ENCODE results near the gene ERN2. TPM values are rescaled to one million over a fixed set of nuclear protein-coding genes. Genes with fewer than 3 reads are reported as not detected.

ERN2 gene
- total RNA-seq, 6 experiments from 2014 or later = not detected

DNA sequence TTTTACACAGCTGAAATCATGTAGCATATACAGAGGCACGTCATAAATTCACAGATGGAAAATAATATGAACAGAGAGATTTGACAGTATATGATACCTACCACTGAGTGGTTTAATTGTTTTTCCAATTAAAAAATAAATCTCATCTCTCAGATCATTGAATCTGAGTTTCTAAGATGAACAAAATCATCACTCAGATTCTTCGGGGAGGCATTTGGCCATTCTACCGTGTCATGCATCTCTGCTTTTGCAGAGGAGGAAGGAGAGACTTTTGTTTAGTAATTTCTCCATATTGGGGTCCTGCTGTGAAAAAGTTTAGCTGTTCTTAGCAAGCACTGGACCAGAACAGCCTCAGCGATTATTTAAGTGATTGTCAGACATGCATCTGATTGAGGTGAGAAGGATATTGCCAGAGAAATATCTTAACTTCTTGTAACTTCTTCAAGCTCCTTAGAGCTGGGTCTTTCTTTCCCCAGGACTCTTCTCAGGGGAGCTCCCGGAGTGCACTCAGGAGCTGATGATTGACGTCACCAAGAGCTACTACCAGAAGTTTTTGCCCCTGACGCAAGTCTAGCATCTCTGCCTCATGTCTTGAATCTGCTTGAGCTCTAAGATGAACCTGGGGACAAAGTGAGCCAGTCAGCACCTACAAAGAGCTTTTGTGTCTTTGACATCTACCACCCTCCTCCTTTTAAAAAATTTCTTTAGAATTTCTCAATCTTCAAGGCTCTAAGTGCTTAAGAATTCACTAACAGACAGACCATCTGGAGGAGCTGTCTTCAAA is 46.3 kb downstream of the ERN2 start:
- Histone ChIP-seq H3K36me3 (peaks cover 7 to 77% (median 19%) of the 10 kb centered on the region in 4 donors), H3K4me1 (no peaks in the 10 kb centered on the region), H3K27me3 (no peaks in the 10 kb centered on the region), H3K4me3 (no peak overlapping the region), H3K27ac (no peak overlapping the region), H3K9me3 (no peaks in the 10 kb centered on the region)
- ATAC-seq = no peak
- intact Hi-C loops (cut with DNase I) = no loop called here
- WGBS (ENCODE audit: insufficient coverage, low coverage, low lambda C conversion rate, missing lambda C conversion rate) = 91% methylated on average over 4 of the region's 7 CpGs
- DNase-seq = no peak
- TF ChIP-seq CTCF (IDR thresholded peaks at IDR 0.05) = no peak
- TF ChIP-seq POLR2A (IDR thresholded peaks at IDR 0.05) = no peak

DNA sequence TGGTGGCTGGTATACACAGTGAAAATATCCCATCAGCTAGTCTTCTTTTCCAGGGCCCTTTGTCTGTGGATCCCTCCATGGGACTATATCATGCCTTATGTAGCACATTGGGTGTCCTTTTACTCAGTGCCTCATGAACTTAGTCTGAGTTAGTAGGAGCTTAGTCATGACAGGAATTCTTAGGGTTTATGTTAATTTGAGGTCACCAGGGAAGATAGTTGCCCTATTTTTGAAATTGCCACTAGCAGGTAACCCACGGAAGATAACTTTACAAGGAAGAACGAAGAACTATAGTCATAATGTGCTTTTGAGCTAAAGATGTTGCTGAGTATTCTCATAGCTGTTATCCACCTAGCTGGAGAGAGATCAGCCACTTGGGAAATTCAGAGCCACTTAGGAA is 49.1 kb downstream of the ERN2 start:
- intact Hi-C loops (cut with DNase I) = no loop called here
- ATAC-seq (no peak), DNase-seq (no peak)
- H3K27ac ChIP-seq = no peak overlapping the region
- peaks cover 7 to 96% (median 31%) of the 10 kb centered on the region in 4 donors for H3K36me3 ChIP-seq
- no peak overlapping the region for H3K4me3 ChIP-seq
- no peaks in the 10 kb centered on the region for H3K9me3 ChIP-seq
- TF ChIP-seq POLR2A (IDR thresholded peaks at IDR 0.05) (no peak), CTCF (IDR thresholded peaks at IDR 0.05) (no peak)
- WGBS (ENCODE audit: insufficient coverage, low coverage, low lambda C conversion rate, missing lambda C conversion rate) = 80% methylated on average over 2 of the region's 2 CpGs
- H3K27me3 ChIP-seq = no peaks in the 10 kb centered on the region
- H3K4me1 ChIP-seq = no peaks in the 10 kb centered on the region

DNA sequence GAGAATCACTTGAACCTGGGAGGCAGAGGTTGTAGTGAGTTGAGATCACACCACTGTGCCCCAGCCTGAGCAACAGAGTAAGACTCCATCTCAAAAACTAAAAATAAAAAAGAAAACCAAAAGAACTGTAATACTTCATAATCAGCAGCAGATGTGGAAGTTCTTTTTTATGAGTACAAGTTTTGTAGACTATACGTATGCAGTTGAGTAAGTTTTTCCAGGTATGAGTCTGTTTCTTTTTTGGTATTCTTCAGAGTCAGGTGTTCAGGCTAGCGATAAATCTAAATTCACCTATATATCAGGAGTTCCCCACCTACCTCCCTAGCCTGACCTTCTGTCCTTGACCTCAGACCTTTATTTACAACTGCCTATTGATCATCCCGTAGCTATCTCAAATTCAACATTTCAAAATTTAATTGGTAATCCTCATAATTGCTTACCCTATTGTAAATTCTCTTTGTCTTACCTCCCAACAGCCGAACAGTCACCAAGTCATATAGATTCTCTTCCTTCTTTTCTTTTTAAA is 61.0 kb downstream of the ERN2 start:
- ATAC-seq (no peak), DNase-seq (no peak)
- H3K4me3 ChIP-seq = no peak overlapping the region
- WGBS (ENCODE audit: insufficient coverage, low coverage, low lambda C conversion rate, missing lambda C conversion rate) = 82% methylated on average over 4 of the region's 4 CpGs
- H3K27me3 ChIP-seq = no peaks in the 10 kb centered on the region
- H3K4me1 ChIP-seq = no peaks in the 10 kb centered on the region
- intact Hi-C loops (cut with DNase I) = no loop called here
- H3K27ac ChIP-seq = no peak overlapping the region
- H3K9me3 ChIP-seq = no peaks in the 10 kb centered on the region
- H3K36me3 ChIP-seq = peaks cover 0 to 20% (median 0%) of the 10 kb centered on the region in 4 donors
- TF ChIP-seq CTCF (IDR thresholded peaks at IDR 0.05) (no peak), POLR2A (IDR thresholded peaks at IDR 0.05) (no peak)

- Histone ChIP-seq H3K36me3 (peaks cover 0 to 24% (median 0%) of the 10 kb centered on the region in 4 donors), H3K27me3 (no peaks in the 10 kb centered on the region), H3K4me1 (no peaks in the 10 kb centered on the region), H3K9me3 (no peaks in the 10 kb centered on the region), H3K4me3 (no peak overlapping the region), H3K27ac (no peak overlapping the region)
- ATAC-seq = no peak
- no peak for DNase-seq
- TF ChIP-seq CTCF (IDR thresholded peaks at IDR 0.05) (no peak), POLR2A (IDR thresholded peaks at IDR 0.05) (no peak)
- intact Hi-C loops (cut with DNase I) = no loop called here
- WGBS (ENCODE audit: insufficient coverage, low coverage, low lambda C conversion rate, missing lambda C conversion rate) = 85% methylated on average over 4 of the region's 4 CpGs
Observed at GRCh38 chr16:23650674-23651416, 62.2 kb downstream of the ERN2 start.

Measured in right lobe of liver (tissue), 6 donors.